HepG2 (cell line): Measurements from ENCODE around the gene SLC22A15. TPM values are rescaled to one million over a fixed set of nuclear protein-coding genes. Genes with fewer than 3 reads are reported as not detected.

ENCODE experiments used
- ATAC-seq: fragments of 200-7000 bp; cut with Tn5 transposase; 3 replicates; pipeline ENCODE4 v1.9.1; 2020; ENCODE audit warnings: mild to moderate bottlenecking, moderate library complexity
- BruUV-seq: library from RNA; stranded (reverse); fragments of 400-500 nt; replicated peaks from 2 replicates; lab custom pipeline; 2021; lab: Mats Ljungman, UMichigan
- CTCF ChIA-PET: fragments of 300-600 bp; formaldehyde crosslinking; extraction: SDS; loops from one replicate; lab custom pipeline; 2021; ENCODE audit warnings: low total read pairs, inconsistent platforms, low intra/inter-chr PET ratio; lab: Yijun Ruan, JAX
- POLR2A ChIA-PET: fragments of 350-600 bp; sonication (Branson Sonifier 250); formaldehyde crosslinking; loops from one replicate; lab custom pipeline; 2020; ENCODE audit warnings: antibody characterized with exemption, inconsistent platforms; lab: Yijun Ruan, JAX
- DNase-seq: peaks from one replicate; pipeline ENCODE4 v3.0.0-alpha.2; 2015; ENCODE audit warnings: low spot score
- FAIRE-seq: peaks from 3 replicates; lab custom pipeline; 2011; peaks lifted over from hg19 to GRCh38; lab: Jason Lieb, UNC
- H2AFZ ChIP-seq: one replicate; pipeline ENCODE4 v1.6.1; 2011; ENCODE audit warnings: low read length, inconsistent platforms
- H3K27ac ChIP-seq: fragments of 300-600 bp; 3 replicates; pipeline ENCODE4 v1.8.0; 2011; ENCODE audit warnings: mixed run types, mild to moderate bottlenecking, mixed read lengths, low read length, inconsistent platforms; ENCODE audit not compliant: insufficient read depth; ENCODE audit errors: extremely low read length
- H3K27me3 ChIP-seq, 2 experiments: fragments of 200-600 bp in 1 of 2; 2 replicates in 1 of 2; 3 replicates in 1 of 2; pipeline versions ENCODE4 v1.6.0 to v1.8.0; 2011; ENCODE audit warnings: low read length in 2 of 2, mild to moderate bottlenecking in 2 of 2, moderate library complexity in 2 of 2, inconsistent platforms in 1 of 2; ENCODE audit not compliant: insufficient read depth in 2 of 2, control insufficient read depth in 1 of 2
- H3K36me3 ChIP-seq, 2 experiments: fragments of 200-600 bp in 1 of 2; replicated peaks in 1 of 2; 2 replicates in 1 of 2; 3 replicates in 1 of 2; pipeline versions ENCODE4 v1.5.1 to v1.8.0; 2011; ENCODE audit warnings: low read length in 2 of 2, inconsistent platforms in 1 of 2; ENCODE audit not compliant: insufficient read depth in 2 of 2, control insufficient read depth in 1 of 2
- H3K4me1 ChIP-seq: 2 replicates; pipeline ENCODE4 v1.5.1; 2012; ENCODE audit warnings: low read length, inconsistent platforms; ENCODE audit not compliant: insufficient read depth
- H3K4me2 ChIP-seq: 2 replicates; pipeline ENCODE4 v1.6.0; 2011; ENCODE audit warnings: low read depth, low read length, inconsistent platforms
- H3K4me3 ChIP-seq, 3 experiments: fragments of 200-600 bp in 1 of 3; sonication (generic), shearing (Covaris generic) in 1 of 3; replicated peaks in 1 of 3; 2 replicates each; pipeline ENCODE4 v1.5.1; 2011 to 2016; ENCODE audit warnings: low read length in 3 of 3, inconsistent platforms in 2 of 3, low read depth in 2 of 3, mild to moderate bottlenecking in 2 of 3, control low read depth in 1 of 3, mixed read lengths in 1 of 3; ENCODE audit not compliant: insufficient read depth in 1 of 3
- H3K79me2 ChIP-seq: one replicate; pipeline ENCODE4 v1.6.1; 2011; ENCODE audit warnings: low read length, inconsistent platforms; ENCODE audit not compliant: insufficient read depth
- H3K9ac ChIP-seq: 2 replicates; pipeline ENCODE4 v1.6.0; 2011; ENCODE audit warnings: mild to moderate bottlenecking, low read depth, low read length, inconsistent platforms; ENCODE audit not compliant: insufficient read depth
- H3K9me3 ChIP-seq: 2 replicates; pipeline ENCODE4 v1.5.1; 2012; ENCODE audit warnings: mild to moderate bottlenecking, low read length
- H4K20me1 ChIP-seq: 2 replicates; pipeline ENCODE4 v1.6.0; 2011; ENCODE audit warnings: inconsistent platforms, mild to moderate bottlenecking, low read length, moderate library complexity; ENCODE audit not compliant: insufficient read depth
- DR1 ChIP-seq: sonication (generic); formaldehyde crosslinking; IDR thresholded peaks from 2 replicates; pipeline ENCODE4 v1.8.0; 2021; ENCODE audit warnings: mild to moderate bottlenecking, missing genetic modification reagents, inconsistent platforms
- FOXO1 ChIP-seq: sonication (generic); formaldehyde crosslinking; IDR thresholded peaks from 2 replicates; pipeline ENCODE4 v1.4.0; 2020; ENCODE audit warnings: missing genetic modification reagents
- YEATS2 ChIP-seq: sonication (generic); formaldehyde crosslinking; IDR thresholded peaks from 2 replicates; pipeline ENCODE4 v1.4.0; 2020; ENCODE audit warnings: missing genetic modification reagents, borderline replicate concordance
- ZFY ChIP-seq: sonication (generic); formaldehyde crosslinking; IDR thresholded peaks from 2 replicates; pipeline ENCODE4 v1.4.0; 2020; ENCODE audit warnings: missing genetic modification reagents
- ZNF30 ChIP-seq: sonication (generic); formaldehyde crosslinking; IDR thresholded peaks from 2 replicates; pipeline ENCODE4 v1.5.0; 2020; ENCODE audit warnings: mild to moderate bottlenecking, missing genetic modification reagents
- ZNF563 ChIP-seq: sonication (generic); formaldehyde crosslinking; IDR thresholded peaks from 2 replicates; pipeline ENCODE4 v1.8.0; 2022; ENCODE audit warnings: mild to moderate bottlenecking, moderate library complexity, missing genetic modification reagents
- ZNF83 ChIP-seq: sonication (generic); formaldehyde crosslinking; IDR thresholded peaks from 2 replicates; pipeline ENCODE4 v1.4.0; 2020; ENCODE audit warnings: missing genetic modification reagents, mild to moderate bottlenecking, borderline replicate concordance
- WGBS: methylation state at CpG from one replicate; pipeline ENCODE4 v1.1.6; 2017; ENCODE audit warnings: low lambda C conversion rate; 5-methylcytosine and 5-hydroxymethylcytosine counted together
- in situ Hi-C: cut with HindIII; loops from 2 replicates; pipeline ENCODE4 v1.10.0; 2017; ENCODE audit warnings: low pct_unique_long_range_greater_than_20kb; ENCODE audit not compliant: extremely low pct_ligation_motif_present
- intact Hi-C: fragments of 100-400 bp; cut with micrococcal nuclease; formaldehyde crosslinking; loops from one replicate; pipeline ENCODE4 v1.10.0; 2022; ENCODE audit not compliant: unreplicated experiment
- polyA plus RNA-seq, 8 experiments: library from polyadenylated mRNA; depleted of rRNA in 3 of 8; stranded (reverse) in 7 of 8; unstranded in 1 of 8; fragments of >200 nt; fragmentation: Illumina TruSeq in 4 of 8; extraction: Trizol in 4 of 8; gene quantifications; 2 replicates each; pipeline versions ENCODE4 v1.2.1 to v1.2.3, GENCODE V29; 2011 to 2016; ENCODE audit warnings: low read depth in 4 of 8, missing spikeins in 1 of 8, mixed read lengths in 1 of 8; ENCODE audit not compliant: insufficient read depth in 1 of 8
- total RNA-seq, 5 experiments: library from RNA; depleted of rRNA; stranded (reverse); fragments of >200 nt; fragmentation: Illumina TruSeq; extraction: Trizol; gene quantifications; 2 replicates each; pipeline ENCODE4 v1.2.3, GENCODE V29; 2016; ENCODE audit warnings: low read depth in 1 of 5
- TF ChIP-seq, protein P1 (sequence below): sonication (generic); formaldehyde crosslinking; conservative IDR thresholded peaks from 2 replicates; pipeline ENCODE4 v1.8.0; 2022; ENCODE audit warnings: missing genetic modification reagents

The SLC22A15 gene
- total and polyA plus RNA-seq, 2 of the 13 experiments (the other 11 are each of a cell fraction or from before 2014, with no cell fraction given) = 0.24 to 1.7 TPM

- H3K9me3 ChIP-seq = no peaks in the 10 kb centered on the region
- no peak overlapping the region for H3K9ac ChIP-seq
- H2AFZ ChIP-seq = no peak overlapping the region
- no peak for DNase-seq
- BruUV-seq = no TSS peak
- no peak for TF ChIP-seq DR1 (CRISPR knock-in tag)
- TF ChIP-seq ZNF30 (CRISPR knock-in tag) = no peak
- H3K4me3 ChIP-seq = no peak overlapping the region
- in situ Hi-C loops = no loop called here
- intact Hi-C loops = no loop called here
- H3K4me1 ChIP-seq = no peaks in the 10 kb centered on the region
- ChIA-PET POLR2A (no interaction called here), CTCF (no interaction called here)
- H3K4me2 ChIP-seq = no peak overlapping the region
- no peak for ATAC-seq
- H3K79me2 ChIP-seq = no peaks in the 10 kb centered on the region
- FAIRE-seq = no peak
- H3K27me3 ChIP-seq = no peaks in the 10 kb centered on the region; a peak in 1 of 5 replicates
- no peaks in the 10 kb centered on the region for H4K20me1 ChIP-seq
- H3K27ac ChIP-seq = no peak overlapping the region
- WGBS = 21% methylated on average over 3 of the region's 3 CpGs
- no peaks in the 10 kb centered on the region for H3K36me3 ChIP-seq
Observed at GRCh38 chr1:115946116-115946515, 30.2 kb upstream of the SLC22A15 start.

- WGBS = 24% methylated on average over 2 of the region's 2 CpGs
- no peak for ATAC-seq
- Histone ChIP-seq H3K4me2 (no peak overlapping the region), H3K4me1 (no peaks in the 10 kb centered on the region), H3K9me3 (no peaks in the 10 kb centered on the region), H3K36me3 (no peaks in the 10 kb centered on the region), H3K27me3 (no peaks in the 10 kb centered on the region), H2AFZ (no peak overlapping the region), H3K27ac (no peak overlapping the region), H3K4me3 (no peak overlapping the region), H3K79me2 (no peaks in the 10 kb centered on the region), H3K9ac (no peak overlapping the region), H4K20me1 (no peaks in the 10 kb centered on the region)
- ChIA-PET POLR2A (no interaction called here), CTCF (no interaction called here)
- intact Hi-C loops (no loop called here), in situ Hi-C loops (no loop called here)
- no TSS peak for BruUV-seq
- TF ChIP-seq YEATS2 (CRISPR knock-in tag) (no peak), ZNF83 (CRISPR knock-in tag) (no peak), ZNF563 (CRISPR knock-in tag) (no peak), FOXO1 (CRISPR knock-in tag) (no peak), ZFY (CRISPR knock-in tag) (no peak)
- TF ChIP-seq, protein P1, sequence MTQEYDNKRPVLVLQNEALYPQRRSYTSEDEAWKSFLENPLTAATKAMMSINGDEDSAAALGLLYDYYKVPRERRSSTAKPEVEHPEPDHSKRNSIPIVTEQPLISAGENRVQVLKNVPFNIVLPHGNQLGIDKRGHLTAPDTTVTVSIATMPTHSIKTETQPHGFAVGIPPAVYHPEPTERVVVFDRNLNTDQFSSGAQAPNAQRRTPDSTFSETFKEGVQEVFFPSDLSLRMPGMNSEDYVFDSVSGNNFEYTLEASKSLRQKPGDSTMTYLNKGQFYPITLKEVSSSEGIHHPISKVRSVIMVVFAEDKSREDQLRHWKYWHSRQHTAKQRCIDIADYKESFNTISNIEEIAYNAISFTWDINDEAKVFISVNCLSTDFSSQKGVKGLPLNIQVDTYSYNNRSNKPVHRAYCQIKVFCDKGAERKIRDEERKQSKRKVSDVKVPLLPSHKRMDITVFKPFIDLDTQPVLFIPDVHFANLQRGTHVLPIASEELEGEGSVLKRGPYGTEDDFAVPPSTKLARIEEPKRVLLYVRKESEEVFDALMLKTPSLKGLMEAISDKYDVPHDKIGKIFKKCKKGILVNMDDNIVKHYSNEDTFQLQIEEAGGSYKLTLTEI (CRISPR knock-in tag) = no peak
- DNase-seq = no peak
- FAIRE-seq = no peak
Observed at GRCh38 chr1:115949156-115949555, 27.2 kb upstream of the SLC22A15 start.
